ENCODE measurements around the gene ATAD3B.
"Not testable (repeated sequence)": the region's sequence is repeated elsewhere in the genome, so short reads cannot be mapped to it uniquely, and the experiment has no call there.

ATAD3B gene

GRCh38 chr1:1437904-1438376 is 33.6 kb upstream of the ATAD3B start:
- TF ChIP-seq ZNF274 (IDR thresholded peaks at IDR 0.05; ENCODE audit: low read depth, low read length) (no peak), YY1 (IDR thresholded peaks at IDR 0.05; ENCODE audit: insufficient read depth, insufficient read length) (no peak), SUZ12 (IDR thresholded peaks at IDR 0.05; ENCODE audit: extremely low read depth, insufficient read depth, insufficient read length) (no peak)
- Histone ChIP-seq H3K9ac (ENCODE audit: insufficient read length, low read depth) (peak overlapping the region; percentile 61), H3K27me3 (ENCODE audit: insufficient read depth, insufficient read length) (peaks cover 23% of the 10 kb centered on the region), H3K36me3 (ENCODE audit: insufficient read depth, insufficient read length, low read length) (no peaks in the 10 kb centered on the region), H3K4me1 (ENCODE audit: insufficient read depth, insufficient read length) (peaks cover 38% of the 10 kb centered on the region), H3K4me3 (ENCODE audit: insufficient read length, low read depth) (no peak overlapping the region), H3K9me3 (ENCODE audit: insufficient read depth, low read length) (no peaks in the 10 kb centered on the region)
- DNase-seq (ENCODE audit: low read depth, low spot score): no peak

- TF ChIP-seq YY1 (IDR thresholded peaks at IDR 0.05; ENCODE audit: insufficient read depth, insufficient read length) (no peak), SUZ12 (IDR thresholded peaks at IDR 0.05; ENCODE audit: extremely low read depth, insufficient read depth, insufficient read length) (no peak), ZNF274 (IDR thresholded peaks at IDR 0.05; ENCODE audit: low read depth, low read length) (no peak)
- Histone ChIP-seq H3K36me3 (ENCODE audit: insufficient read depth, insufficient read length, low read length) (no peaks in the 10 kb centered on the region), H3K4me3 (ENCODE audit: insufficient read length, low read depth) (no peak overlapping the region), H3K4me1 (ENCODE audit: insufficient read depth, insufficient read length) (peaks cover 34% of the 10 kb centered on the region), H3K9ac (ENCODE audit: insufficient read length, low read depth) (peak overlapping the region; percentile 61), H3K27me3 (ENCODE audit: insufficient read depth, insufficient read length) (peaks cover 23% of the 10 kb centered on the region), H3K9me3 (ENCODE audit: insufficient read depth, low read length) (no peaks in the 10 kb centered on the region)
- DNase-seq (ENCODE audit: low read depth, low spot score): no peak
Measured at GRCh38 chr1:1438531-1439381, 32.8 kb upstream of the ATAD3B start.

- TF ChIP-seq SUZ12 (IDR thresholded peaks at IDR 0.05; ENCODE audit: extremely low read depth, insufficient read depth, insufficient read length): no peak
- no peak for TF ChIP-seq ZNF274 (IDR thresholded peaks at IDR 0.05; ENCODE audit: low read depth, low read length)
- TF ChIP-seq YY1 (IDR thresholded peaks at IDR 0.05; ENCODE audit: insufficient read depth, insufficient read length): no peak
- Histone ChIP-seq H3K9ac (ENCODE audit: insufficient read length, low read depth) (no peak overlapping the region), H3K27me3 (ENCODE audit: insufficient read depth, insufficient read length) (peaks cover 20% of the 10 kb centered on the region), H3K36me3 (ENCODE audit: insufficient read depth, insufficient read length, low read length) (no peaks in the 10 kb centered on the region), H3K4me1 (ENCODE audit: insufficient read depth, insufficient read length) (peaks cover 29% of the 10 kb centered on the region), H3K4me3 (ENCODE audit: insufficient read length, low read depth) (no peak overlapping the region), H3K9me3 (ENCODE audit: insufficient read depth, low read length) (no peaks in the 10 kb centered on the region)
- DNase-seq (ENCODE audit: low read depth, low spot score): no peak
Measured at GRCh38 chr1:1439546-1440261, 31.9 kb upstream of the ATAD3B start.

- H3K4me1 ChIP-seq (ENCODE audit: insufficient read depth, insufficient read length): peaks cover 23% of the 10 kb centered on the region
- DNase-seq (ENCODE audit: low read depth, low spot score): no peak
- peaks cover 14% of the 10 kb centered on the region for H3K27me3 ChIP-seq (ENCODE audit: insufficient read depth, insufficient read length)
- H3K36me3 ChIP-seq (ENCODE audit: insufficient read depth, insufficient read length, low read length): no peaks in the 10 kb centered on the region
- H3K4me3 ChIP-seq (ENCODE audit: insufficient read length, low read depth): no peak overlapping the region
- H3K9me3 ChIP-seq (ENCODE audit: insufficient read depth, low read length): no peaks in the 10 kb centered on the region
- no peak for TF ChIP-seq SUZ12 (IDR thresholded peaks at IDR 0.05; ENCODE audit: extremely low read depth, insufficient read depth, insufficient read length)
- TF ChIP-seq ZNF274 (IDR thresholded peaks at IDR 0.05; ENCODE audit: low read depth, low read length): no peak
- no peak for TF ChIP-seq YY1 (IDR thresholded peaks at IDR 0.05; ENCODE audit: insufficient read depth, insufficient read length)
- no peak overlapping the region for H3K9ac ChIP-seq (ENCODE audit: insufficient read length, low read depth)
Measured at GRCh38 chr1:1440262-1441001, 31.1 kb upstream of the ATAD3B start.

GRCh38 chr1:1441002-1441888 is 30.3 kb upstream of the ATAD3B start:
- TF ChIP-seq SUZ12 (IDR thresholded peaks at IDR 0.05; ENCODE audit: extremely low read depth, insufficient read depth, insufficient read length): no peak
- no peak for TF ChIP-seq ZNF274 (IDR thresholded peaks at IDR 0.05; ENCODE audit: low read depth, low read length)
- no peak for TF ChIP-seq YY1 (IDR thresholded peaks at IDR 0.05; ENCODE audit: insufficient read depth, insufficient read length)
- H3K4me3 ChIP-seq (ENCODE audit: insufficient read length, low read depth): no peak overlapping the region
- H3K9ac ChIP-seq (ENCODE audit: insufficient read length, low read depth): no peak overlapping the region
- no peaks in the 10 kb centered on the region for H3K36me3 ChIP-seq (ENCODE audit: insufficient read depth, insufficient read length, low read length)
- H3K9me3 ChIP-seq (ENCODE audit: insufficient read depth, low read length): no peaks in the 10 kb centered on the region
- peaks cover 21% of the 10 kb centered on the region for H3K4me1 ChIP-seq (ENCODE audit: insufficient read depth, insufficient read length)
- DNase-seq (ENCODE audit: low read depth, low spot score): no peak
- H3K27me3 ChIP-seq (ENCODE audit: insufficient read depth, insufficient read length): peaks cover 10% of the 10 kb centered on the region

GRCh38 chr1:1442069-1442770 is 29.3 kb upstream of the ATAD3B start:
- peaks cover under 1% of the 10 kb centered on the region for H3K27me3 ChIP-seq (ENCODE audit: insufficient read depth, insufficient read length)
- TF ChIP-seq YY1 (IDR thresholded peaks at IDR 0.05; ENCODE audit: insufficient read depth, insufficient read length): no peak
- TF ChIP-seq ZNF274 (IDR thresholded peaks at IDR 0.05; ENCODE audit: low read depth, low read length): no peak
- H3K9ac ChIP-seq (ENCODE audit: insufficient read length, low read depth): no peak overlapping the region
- H3K4me1 ChIP-seq (ENCODE audit: insufficient read depth, insufficient read length): peaks cover 15% of the 10 kb centered on the region
- no peaks in the 10 kb centered on the region for H3K36me3 ChIP-seq (ENCODE audit: insufficient read depth, insufficient read length, low read length)
- no peak overlapping the region for H3K4me3 ChIP-seq (ENCODE audit: insufficient read length, low read depth)
- DNase-seq (ENCODE audit: low read depth, low spot score): no peak
- H3K9me3 ChIP-seq (ENCODE audit: insufficient read depth, low read length): no peaks in the 10 kb centered on the region

GRCh38 chr1:1446631-1447030 is 24.9 kb upstream of the ATAD3B start:
- H3K36me3 ChIP-seq (ENCODE audit: insufficient read depth, insufficient read length, low read length); H3K9me3 ChIP-seq (ENCODE audit: insufficient read depth, low read length); H3K9ac ChIP-seq (ENCODE audit: insufficient read length, low read depth); H3K4me1 ChIP-seq (ENCODE audit: insufficient read depth, insufficient read length); H3K4me3 ChIP-seq (ENCODE audit: insufficient read length, low read depth); DNase-seq (ENCODE audit: low read depth, low spot score); H3K27me3 ChIP-seq (ENCODE audit: insufficient read depth, insufficient read length): not testable (repeated sequence)

All from NT2/D1 (cell line).